HepG2 (cell line): ENCODE measurements around the gene PCBP4. TPM values are rescaled to one million over a fixed set of nuclear protein-coding genes. Genes with fewer than 3 reads are reported as not detected.
A peak's percentile ranks its signal among the peaks of the same experiment; 100 is the strongest.

ENCODE experiments used
- AFF4 ChIP-seq: sonication (generic); formaldehyde crosslinking; IDR thresholded peaks from 2 replicates; pipeline ENCODE4 v1.4.0; 2020; ENCODE audit warnings: missing genetic modification reagents
- DNMT3B ChIP-seq: conservative IDR thresholded peaks from 2 replicates; pipeline ENCODE4 v1.6.1; 2016; ENCODE audit warnings: missing biosample characterization, control low read depth
- HOXA3 ChIP-seq: sonication (generic); formaldehyde crosslinking; IDR thresholded peaks from 2 replicates; pipeline ENCODE4 v1.5.0; 2020; ENCODE audit warnings: missing genetic modification reagents
- MATR3 ChIP-seq: sonication (generic); formaldehyde crosslinking; IDR thresholded peaks from 2 replicates; pipeline ENCODE4 v1.4.0; 2020; ENCODE audit warnings: missing genetic modification reagents
- NR2C2 ChIP-seq: sonication (generic); formaldehyde crosslinking; IDR thresholded peaks from 2 replicates; pipeline ENCODE4 v1.4.0; 2020; ENCODE audit warnings: missing genetic modification reagents, mild to moderate bottlenecking, moderate library complexity, borderline replicate concordance
- SNAPC5 ChIP-seq: sonication (generic); formaldehyde crosslinking; IDR thresholded peaks from 2 replicates; pipeline ENCODE4 v1.8.1; 2023; ENCODE audit warnings: mild to moderate bottlenecking, missing genetic modification reagents, borderline replicate concordance
- ZBTB49 ChIP-seq: sonication (generic); formaldehyde crosslinking; IDR thresholded peaks from 2 replicates; pipeline ENCODE4 v1.4.0; 2020; ENCODE audit warnings: missing genetic modification reagents, borderline replicate concordance
- ZNF775 ChIP-seq: sonication (generic); formaldehyde crosslinking; IDR thresholded peaks from 2 replicates; pipeline ENCODE4 v1.4.0; 2020; ENCODE audit warnings: missing genetic modification reagents, mild to moderate bottlenecking, moderate library complexity, borderline replicate concordance
- ZNF782 ChIP-seq: sonication (generic); formaldehyde crosslinking; IDR thresholded peaks from 2 replicates; pipeline ENCODE4 v1.4.0; 2020; ENCODE audit warnings: missing genetic modification reagents, mild to moderate bottlenecking, borderline replicate concordance
- ZNF841 ChIP-seq: sonication (generic); formaldehyde crosslinking; IDR thresholded peaks from 2 replicates; pipeline ENCODE4 v1.8.1; 2023; ENCODE audit warnings: missing genetic modification reagents, borderline replicate concordance
- polyA plus RNA-seq, 8 experiments: library from polyadenylated mRNA; depleted of rRNA in 3 of 8; stranded (reverse) in 7 of 8; unstranded in 1 of 8; fragments of >200 nt; fragmentation: Illumina TruSeq in 4 of 8; extraction: Trizol in 4 of 8; gene quantifications; 2 replicates each; pipeline versions ENCODE4 v1.2.1 to v1.2.3, GENCODE V29; 2011 to 2016; ENCODE audit warnings: low read depth in 4 of 8, missing spikeins in 1 of 8, mixed read lengths in 1 of 8; ENCODE audit not compliant: insufficient read depth in 1 of 8
- total RNA-seq, 5 experiments: library from RNA; depleted of rRNA; stranded (reverse); fragments of >200 nt; fragmentation: Illumina TruSeq; extraction: Trizol; gene quantifications; 2 replicates each; pipeline ENCODE4 v1.2.3, GENCODE V29; 2016; ENCODE audit warnings: low read depth in 1 of 5

The PCBP4 gene
- total and polyA plus RNA-seq, 2 of the 13 experiments (the other 11 are each of a cell fraction or from before 2014, with no cell fraction given): 36.8 to 51.3 TPM

DNA sequence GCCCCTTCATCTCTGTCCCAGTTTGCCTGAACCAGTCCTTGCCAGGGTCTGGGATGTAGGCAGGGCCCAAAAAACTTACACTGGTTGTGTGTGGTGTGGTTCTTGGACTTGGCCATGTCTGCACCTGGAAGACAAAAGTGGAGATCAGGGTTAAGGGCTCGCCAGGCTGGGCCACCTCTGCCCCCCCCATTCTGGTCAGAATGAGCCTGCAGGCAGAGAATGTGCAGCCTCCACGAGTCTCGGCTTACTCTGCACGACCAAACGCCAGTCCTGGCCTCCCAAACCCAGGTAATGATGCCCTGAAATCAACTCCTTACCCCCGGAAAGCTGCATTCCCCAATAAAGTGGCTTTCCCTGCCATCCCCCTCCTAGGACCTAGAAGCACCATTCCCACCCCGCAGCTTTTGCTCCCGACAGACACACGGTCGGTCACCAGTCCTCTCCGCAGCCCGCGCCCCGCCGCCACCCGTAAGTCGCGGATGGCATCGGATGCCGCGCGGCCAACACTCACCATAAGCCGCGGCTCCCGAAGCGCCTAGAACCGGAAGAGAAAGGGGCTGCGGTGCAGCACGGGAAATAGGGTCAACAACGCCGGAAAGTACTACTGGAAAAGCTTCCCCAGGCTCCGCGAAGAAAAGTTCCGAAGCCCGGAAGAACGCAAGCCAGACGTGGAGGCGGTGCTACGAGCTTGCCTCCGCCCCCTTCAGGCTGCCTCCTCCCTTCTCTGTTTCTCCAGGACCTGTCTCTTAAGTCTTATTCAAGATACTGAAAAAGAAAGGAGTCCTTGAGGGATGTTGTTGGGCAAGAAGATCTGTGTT is 28.3 kb upstream of the PCBP4 start, which contains the start of gene RPL29 (continued):
- TF ChIP-seq ZNF782 (CRISPR knock-in tag): no peak
- no peak for TF ChIP-seq MATR3 (CRISPR knock-in tag)
- no peak for TF ChIP-seq ZBTB49
- TF ChIP-seq AFF4: peak; percentile 90; the same call in 1 of the 2 replicates
- TF ChIP-seq ZNF841 (CRISPR knock-in tag): no peak
- TF ChIP-seq DNMT3B (CRISPR knock-in tag): peak; percentile 89; the same call in 1 of the 2 replicates
- TF ChIP-seq NR2C2 (CRISPR knock-in tag): peak; percentile 99
- peak; percentile 94 for TF ChIP-seq HOXA3 (CRISPR knock-in tag)
- 0 out of 2 replicates have a peak, but pooled peaks have one; percentile 15 for TF ChIP-seq SNAPC5 (CRISPR knock-in tag)
- peak; percentile 81; the same call in 1 of the 2 replicates for TF ChIP-seq ZNF775
